ENCODE measurements around the gene HOXA10.

- no peak for TF ChIP-seq CTCF (IDR thresholded peaks at IDR 0.05; ENCODE audit: low read depth, low read length)
- no peak for TF ChIP-seq POLR2A (IDR thresholded peaks at IDR 0.05; ENCODE audit: extremely low read depth, insufficient read length)
- no peak for TF ChIP-seq MAX (IDR thresholded peaks at IDR 0.05; ENCODE audit: low read depth, low read length)
- TF ChIP-seq MYC (IDR thresholded peaks at IDR 0.05; ENCODE audit: low read depth, low read length) = no peak
These were observed 51.1 kb downstream of the HOXA10 start for GRCh38 chr7:27123007-27123476.
